NCI-H82 treated with DMSO at 0.1 percent for 48 hours (cell line): ENCODE data around the gene SCAMP2.

Experiments used
- DNase-seq: peaks from one replicate; lab custom pipeline; 2025; ENCODE audit not compliant: unreplicated experiment; lab: John Stamatoyannopoulos, UW

The SCAMP2 gene

GRCh38 chr15:74839526-74840395 is 33.4 kb downstream of the SCAMP2 start:
- DNase-seq: no peak

GRCh38 chr15:74838746-74839525 is 34.2 kb downstream of the SCAMP2 start:
- DNase-seq: no peak

- DNase-seq: no peak
Measured at GRCh38 chr15:74838137-74838516, 35.0 kb downstream of the SCAMP2 start.

GRCh38 chr15:74837482-74838136 is 35.6 kb downstream of the SCAMP2 start:
- no peak for DNase-seq

GRCh38 chr15:74836846-74837245 is 36.3 kb downstream of the SCAMP2 start:
- DNase-seq: no peak

- DNase-seq: no peak
Measured at GRCh38 chr15:74835312-74835823, 37.8 kb downstream of the SCAMP2 start.

GRCh38 chr15:74833376-74834107 is 39.6 kb downstream of the SCAMP2 start:
- no peak for DNase-seq

- DNase-seq: no peak
Measured at GRCh38 chr15:74832826-74833225, 40.3 kb downstream of the SCAMP2 start.

- DNase-seq: no peak
Measured at GRCh38 chr15:74831813-74832495, 41.2 kb downstream of the SCAMP2 start.

GRCh38 chr15:74830868-74831267 is 42.3 kb downstream of the SCAMP2 start:
- DNase-seq: no peak

- DNase-seq: no peak
Measured at GRCh38 chr15:74829991-74830390, 43.2 kb downstream of the SCAMP2 start.

GRCh38 chr15:74829486-74829885 is 43.7 kb downstream of the SCAMP2 start:
- DNase-seq: no peak

GRCh38 chr15:74828835-74829234 is 44.3 kb downstream of the SCAMP2 start:
- DNase-seq: no peak

GRCh38 chr15:74827614-74828013 is 45.6 kb downstream of the SCAMP2 start:
- no peak for DNase-seq

- DNase-seq: peak; percentile 85
Measured at GRCh38 chr15:74826921-74827320, 46.2 kb downstream of the SCAMP2 start.

GRCh38 chr15:74826364-74826819 is 46.8 kb downstream of the SCAMP2 start, which contains the start of gene CPLX3:
Gene CPLX3 (plus strand): TSS chr15:74826627. CDS start chr15:74826704, 77 bp downstream.
- no peak for DNase-seq

- DNase-seq: no peak
Measured at GRCh38 chr15:74825866-74826265, 47.3 kb downstream of the SCAMP2 start.

- no peak for DNase-seq
Measured at GRCh38 chr15:74824976-74825375, 48.2 kb downstream of the SCAMP2 start.

- DNase-seq: no peak
Measured at GRCh38 chr15:74823324-74823723, 49.8 kb downstream of the SCAMP2 start.

- DNase-seq: no peak
Measured at GRCh38 chr15:74822233-74822632, 50.9 kb downstream of the SCAMP2 start.
